SK-N-SH treated with all-trans-retinoic acid at 6 μM for 48 hours (cell line): ENCODE measurements around the gene ZIC5.

Experiments used
- BACH2 ChIP-seq: fragments of 250-450 bp; sonication (Bioruptor Pico); IDR thresholded peaks from 2 replicates; pipeline ENCODE4 v1.9.0; 2021; ENCODE audit warnings: mild to moderate bottlenecking, borderline replicate concordance
- CREB5 ChIP-seq: fragments of 250-450 bp; sonication (Bioruptor Pico); IDR thresholded peaks from 2 replicates; pipeline ENCODE4 v1.5.1; 2020; ENCODE audit warnings: low read depth, mild to moderate bottlenecking, moderate library complexity
- CSRNP3 ChIP-seq: fragments of 250-450 bp; sonication (Bioruptor Pico); IDR thresholded peaks from 2 replicates; pipeline ENCODE4 v1.5.1; 2021; ENCODE audit warnings: mild to moderate bottlenecking, moderate library complexity
- GLIS3 ChIP-seq: fragments of 250-450 bp; sonication (Bioruptor Pico); IDR thresholded peaks from 2 replicates; pipeline ENCODE4 v1.5.0; 2020; ENCODE audit warnings: mild to moderate bottlenecking, moderate library complexity
- PATZ1 ChIP-seq: fragments of 250-450 bp; sonication (Bioruptor Pico); IDR thresholded peaks from 2 replicates; pipeline ENCODE4 v1.8.0; 2020; ENCODE audit warnings: mild to moderate bottlenecking, moderate library complexity, borderline replicate concordance
- POU6F1 ChIP-seq: fragments of 250-450 bp; sonication (Bioruptor Pico); IDR thresholded peaks from 2 replicates; pipeline ENCODE4 v1.8.0; 2021; ENCODE audit warnings: low read depth, mild to moderate bottlenecking, moderate library complexity, borderline replicate concordance
- RARB ChIP-seq: fragments of 250-450 bp; sonication (Bioruptor Pico); IDR thresholded peaks from 2 replicates; pipeline ENCODE4 v1.8.0; 2021; ENCODE audit warnings: mild to moderate bottlenecking, moderate library complexity
- SNAI2 ChIP-seq: fragments of 250-450 bp; sonication (Bioruptor Pico); IDR thresholded peaks from 2 replicates; pipeline ENCODE4 v1.5.0; 2020; ENCODE audit warnings: mild to moderate bottlenecking, moderate library complexity
- TCF4 ChIP-seq: fragments of 250-450 bp; sonication (Bioruptor Pico); IDR thresholded peaks from 2 replicates; pipeline ENCODE4 v1.8.0; 2021; ENCODE audit warnings: mild to moderate bottlenecking, moderate library complexity, borderline replicate concordance
- TOX ChIP-seq: fragments of 250-450 bp; sonication (Bioruptor Pico); IDR thresholded peaks from 2 replicates; pipeline ENCODE4 v1.8.0; 2021; ENCODE audit warnings: mild to moderate bottlenecking, moderate library complexity, borderline replicate concordance
- TSHZ2 ChIP-seq: fragments of 250-450 bp; sonication (Bioruptor Pico); IDR thresholded peaks from 2 replicates; pipeline ENCODE4 v1.5.0; 2020; ENCODE audit warnings: mild to moderate bottlenecking, moderate library complexity
- ZFP30 ChIP-seq: fragments of 450-650 bp; formaldehyde crosslinking; IDR thresholded peaks from 2 replicates; pipeline ENCODE4 v1.5.0; 2022; ENCODE audit warnings: mild to moderate bottlenecking, moderate library complexity
- ZNF565 ChIP-seq: fragments of 450-650 bp; formaldehyde crosslinking; conservative IDR thresholded peaks from 2 replicates; pipeline ENCODE4 v1.5.0; 2020; ENCODE audit warnings: low read depth, mild to moderate bottlenecking, moderate library complexity
- ZNF70 ChIP-seq: fragments of 450-650 bp; formaldehyde crosslinking; IDR thresholded peaks from 2 replicates; pipeline ENCODE4 v1.5.0; 2020; ENCODE audit warnings: mild to moderate bottlenecking, moderate library complexity

GRCh38 chr13:99955747-99956472, 15.7 kb downstream of the ZIC5 start:
- no peak for TF ChIP-seq ZFP30 (CRISPR knock-in tag)
- TF ChIP-seq TSHZ2 (CRISPR knock-in tag), result no peak
- TF ChIP-seq RARB (CRISPR knock-in tag), result no peak
- no peak for TF ChIP-seq TOX (CRISPR knock-in tag)
- no peak for TF ChIP-seq POU6F1
- TF ChIP-seq BACH2 (CRISPR knock-in tag), result no peak
- TF ChIP-seq CREB5 (CRISPR knock-in tag), result no peak
- TF ChIP-seq ZNF565 (CRISPR knock-in tag), result no peak
- TF ChIP-seq PATZ1 (CRISPR knock-in tag), result no peak
- TF ChIP-seq GLIS3 (CRISPR knock-in tag), result no peak
- TF ChIP-seq SNAI2 (CRISPR knock-in tag), result no peak
- TF ChIP-seq TCF4 (CRISPR knock-in tag), result no peak
- no peak for TF ChIP-seq CSRNP3 (CRISPR knock-in tag)
- TF ChIP-seq ZNF70 (CRISPR knock-in tag), result no peak
